Measurements from ENCODE around the gene DOCK4. TPM values are rescaled to one million over a fixed set of nuclear protein-coding genes. Genes with fewer than 3 reads are reported as not detected.

The DOCK4 gene
- polyA plus RNA-seq, 2 of the 4 experiments (the other 2 are of a cell fraction) = 13.7 to 15.7 TPM

DNA sequence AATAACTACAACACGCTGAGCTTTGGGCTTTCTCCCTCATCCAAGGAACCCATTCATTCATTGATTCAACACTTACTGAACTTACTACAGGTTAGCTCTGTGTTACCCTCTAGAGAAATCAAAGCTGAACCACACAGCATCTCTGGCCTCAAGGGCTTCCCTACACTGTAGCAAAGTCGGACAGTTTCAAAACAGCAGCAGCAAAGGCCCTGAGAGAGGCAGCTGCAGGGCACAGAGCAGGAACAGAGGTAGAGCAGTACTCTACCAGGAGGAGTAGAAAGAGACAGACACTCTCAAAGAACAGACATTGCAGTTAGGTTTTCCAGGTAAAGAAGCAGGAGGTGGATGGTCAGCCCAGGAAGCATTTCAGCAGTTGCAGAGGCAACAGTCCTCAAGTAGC lies 16.1 kb downstream of the DOCK4 start:
- 88% methylated on average over 2 of the region's 2 CpGs for WGBS (ENCODE audit: missing lambda C conversion rate)
- POLR2A ChIA-PET = no interaction called here

DNA sequence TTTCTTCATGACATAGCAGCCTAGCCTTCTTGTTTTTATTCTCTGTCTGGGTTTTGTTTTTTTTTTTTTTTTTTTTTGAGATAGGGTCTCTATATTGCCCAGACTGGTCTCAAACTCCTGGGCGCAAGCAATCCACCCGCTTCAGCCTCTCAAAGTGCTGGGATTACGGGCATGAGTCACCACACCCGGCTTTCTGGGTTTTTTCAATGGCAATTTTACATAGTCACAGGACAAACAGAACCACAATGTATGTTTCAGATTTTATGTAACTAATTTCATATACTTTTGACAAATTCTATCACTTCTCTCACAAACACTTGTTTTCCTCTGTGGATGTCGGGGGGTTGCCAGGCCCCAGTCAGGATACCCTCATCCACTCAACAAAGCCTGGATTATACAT lies 16.5 kb downstream of the DOCK4 start:
- DNase-seq (ENCODE audit: low read depth in 1 of 2, low spot score in 1 of 2) = no peak
- Histone ChIP-seq H3K4me2 (no peak overlapping the region), H3K27ac (peak overlapping the region in 1 of 2 experiments; percentile 51; a peak in 2 of 6 replicates), H3K4me1 (peaks cover 53% of the 10 kb centered on the region), H3K9me3 (0 out of 3 replicates have a peak, but pooled peaks cover 2% of the 10 kb centered on the region), H3K4me3 (no peak overlapping the region)
- POLR2A ChIA-PET = no interaction called here
- CTCF ChIA-PET = no interaction called here
- FAIRE-seq = no peak
- 90% methylated on average over 5 of the region's 5 CpGs for WGBS (ENCODE audit: missing lambda C conversion rate)
- TF ChIP-seq, protein P1, sequence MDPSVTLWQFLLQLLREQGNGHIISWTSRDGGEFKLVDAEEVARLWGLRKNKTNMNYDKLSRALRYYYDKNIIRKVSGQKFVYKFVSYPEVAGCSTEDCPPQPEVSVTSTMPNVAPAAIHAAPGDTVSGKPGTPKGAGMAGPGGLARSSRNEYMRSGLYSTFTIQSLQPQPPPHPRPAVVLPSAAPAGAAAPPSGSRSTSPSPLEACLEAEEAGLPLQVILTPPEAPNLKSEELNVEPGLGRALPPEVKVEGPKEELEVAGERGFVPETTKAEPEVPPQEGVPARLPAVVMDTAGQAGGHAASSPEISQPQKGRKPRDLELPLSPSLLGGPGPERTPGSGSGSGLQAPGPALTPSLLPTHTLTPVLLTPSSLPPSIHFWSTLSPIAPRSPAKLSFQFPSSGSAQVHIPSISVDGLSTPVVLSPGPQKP (IDR thresholded peaks at IDR 0.05; ENCODE audit: low read depth, low read length) = no peak
- TF ChIP-seq ZFP36 (IDR thresholded peaks at IDR 0.05; ENCODE audit: borderline replicate concordance, partially characterized antibody) (no peak), SREBF2 (IDR thresholded peaks at IDR 0.05) (no peak), HDAC2 (IDR thresholded peaks at IDR 0.05) (no peak), POLR2A (IDR thresholded peaks at IDR 0.05; ENCODE audit: low read length) (no peak), MAFK (IDR thresholded peaks at IDR 0.05; ENCODE audit: partially characterized antibody) (no peak), CHD4 (IDR thresholded peaks at IDR 0.05; ENCODE audit: borderline replicate concordance) (no peak), KDM1A (IDR thresholded peaks at IDR 0.05; ENCODE audit: low read depth) (no peak)
- TF ChIP-seq, protein P2, sequence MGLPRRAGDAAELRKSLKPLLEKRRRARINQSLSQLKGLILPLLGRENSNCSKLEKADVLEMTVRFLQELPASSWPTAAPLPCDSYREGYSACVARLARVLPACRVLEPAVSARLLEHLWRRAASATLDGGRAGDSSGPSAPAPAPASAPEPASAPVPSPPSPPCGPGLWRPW (IDR thresholded peaks at IDR 0.05) = no peak
- TF ChIP-seq, protein P3, sequence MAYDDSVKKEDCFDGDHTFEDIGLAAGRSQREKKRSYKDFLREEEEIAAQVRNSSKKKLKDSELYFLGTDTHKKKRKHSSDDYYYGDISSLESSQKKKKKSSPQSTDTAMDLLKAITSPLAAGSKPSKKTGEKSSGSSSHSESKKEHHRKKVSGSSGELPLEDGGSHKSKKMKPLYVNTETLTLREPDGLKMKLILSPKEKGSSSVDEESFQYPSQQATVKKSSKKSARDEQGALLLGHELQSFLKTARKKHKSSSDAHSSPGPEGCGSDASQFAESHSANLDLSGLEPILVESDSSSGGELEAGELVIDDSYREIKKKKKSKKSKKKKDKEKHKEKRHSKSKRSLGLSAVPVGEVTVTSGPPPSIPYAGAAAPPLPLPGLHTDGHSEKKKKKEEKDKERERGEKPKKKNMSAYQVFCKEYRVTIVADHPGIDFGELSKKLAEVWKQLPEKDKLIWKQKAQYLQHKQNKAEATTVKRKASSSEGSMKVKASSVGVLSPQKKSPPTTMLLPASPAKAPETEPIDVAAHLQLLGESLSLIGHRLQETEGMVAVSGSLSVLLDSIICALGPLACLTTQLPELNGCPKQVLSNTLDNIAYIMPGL (CRISPR knock-in tag; IDR thresholded peaks at IDR 0.05; ENCODE audit: borderline replicate concordance) = no peak
- ATAC-seq = no peak

More for the DNA sequence above, 16.1 kb downstream of the DOCK4 start:
- DNase-seq (ENCODE audit: low read depth in 1 of 2, low spot score in 1 of 2) = no peak
- CTCF ChIA-PET = no interaction called here
- Histone ChIP-seq H3K4me2 (no peak overlapping the region), H3K4me3 (no peak overlapping the region), H3K9me3 (0 out of 3 replicates have a peak, but pooled peaks cover 2% of the 10 kb centered on the region), H3K27ac (peak overlapping the region in 1 of 2 experiments; percentile 51; a peak in 2 of 6 replicates), H3K4me1 (peaks cover 53% of the 10 kb centered on the region)
- no peak for TF ChIP-seq EP300 (IDR thresholded peaks at IDR 0.05)
- TF ChIP-seq, protein P2 (IDR thresholded peaks at IDR 0.05) = no peak
- no peak for TF ChIP-seq TP53 (CRISPR knock-in tag; IDR thresholded peaks at IDR 0.05)
- no peak for TF ChIP-seq NR3C1 (IDR thresholded peaks at IDR 0.05)
- no peak for TF ChIP-seq NFE2L2 (conservative IDR thresholded peaks at IDR 0.05; ENCODE audit: low read length)
- no peak for TF ChIP-seq MAFK (IDR thresholded peaks at IDR 0.05; ENCODE audit: partially characterized antibody)
- no peak for TF ChIP-seq HDAC2 (IDR thresholded peaks at IDR 0.05)
- no peak for TF ChIP-seq PHF8 (IDR thresholded peaks at IDR 0.05; ENCODE audit: borderline replicate concordance, low read depth)
- TF ChIP-seq GATA3 (IDR thresholded peaks at IDR 0.05; ENCODE audit: borderline replicate concordance) = no peak
- TF ChIP-seq TFCP2L1 (CRISPR knock-in tag; IDR thresholded peaks at IDR 0.05) = no peak
- TF ChIP-seq ZFP36 (IDR thresholded peaks at IDR 0.05; ENCODE audit: borderline replicate concordance, partially characterized antibody) = no peak
- TF ChIP-seq PBX3 (IDR thresholded peaks at IDR 0.05) = no peak
- no peak for TF ChIP-seq CBX2 (IDR thresholded peaks at IDR 0.05; ENCODE audit: borderline replicate concordance, low read depth)
- no peak for TF ChIP-seq ZSCAN20 (CRISPR knock-in tag; IDR thresholded peaks at IDR 0.05)
- no peak for TF ChIP-seq BHLHE40 (IDR thresholded peaks at IDR 0.05; ENCODE audit: low read depth, low read length)
- TF ChIP-seq RNF2 (IDR thresholded peaks at IDR 0.05; ENCODE audit: borderline replicate concordance, low read depth) = no peak
- no peak for TF ChIP-seq POLR2A (IDR thresholded peaks at IDR 0.05; ENCODE audit: low read length)
- TF ChIP-seq SMC3 (IDR thresholded peaks at IDR 0.05) = no peak
- no peak for TF ChIP-seq FOSL2 (IDR thresholded peaks at IDR 0.05)
- no peak for TF ChIP-seq FOSL2 (CRISPR knock-in tag; IDR thresholded peaks at IDR 0.05)
- TF ChIP-seq BCL3 (IDR thresholded peaks at IDR 0.05) = no peak
- no peak for FAIRE-seq
- peak in 1 of 2 experiments; percentile 45; a peak in 3 of 6 replicates for ATAC-seq
